AML-193 (cell line): ENCODE data around the gene HYAL2.

ENCODE experiments used
- DNase-seq, 2 experiments: peaks; one replicate each; lab custom pipeline; 2025; lab: John Stamatoyannopoulos, UW

The HYAL2 gene

DNA sequence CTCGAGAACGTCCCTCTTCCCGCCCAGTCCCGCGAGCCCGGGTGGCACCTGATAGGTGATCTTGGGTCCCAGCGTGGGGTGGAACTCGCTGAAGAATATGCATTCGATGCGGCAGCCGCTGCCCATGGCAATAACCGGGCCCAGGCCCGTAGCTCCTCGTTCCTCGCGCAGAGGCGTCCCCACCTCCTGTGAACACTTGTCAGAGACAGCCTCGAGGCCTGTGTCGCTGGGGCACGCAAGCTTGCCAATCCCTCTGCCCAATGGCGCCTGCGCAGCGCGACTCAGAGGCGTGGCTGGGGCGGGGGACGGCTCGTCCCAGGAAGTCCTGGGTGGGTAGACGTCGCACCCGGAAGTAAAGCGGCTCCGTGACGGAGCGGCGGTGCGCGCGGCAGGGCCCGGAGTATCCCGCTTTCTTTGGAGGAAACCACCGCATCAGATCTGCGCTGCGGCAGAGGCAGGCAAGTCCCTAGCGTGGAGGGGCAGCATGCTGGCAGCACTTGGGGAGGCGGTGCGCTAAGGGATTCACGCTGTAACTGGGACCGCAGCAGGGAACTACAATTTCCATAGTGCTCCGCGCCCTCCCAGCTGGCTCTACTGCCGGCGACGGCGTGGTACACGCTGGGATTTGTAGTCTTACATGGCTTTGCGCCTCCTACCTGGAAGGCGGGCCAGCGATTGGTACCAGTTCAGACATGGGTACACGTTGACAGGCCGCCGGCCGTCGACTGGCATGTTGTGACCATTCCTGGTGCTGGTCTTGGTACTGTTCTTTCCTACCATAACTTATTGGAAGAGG lies 28.2 kb upstream of the HYAL2 start, which contains the start of the genes CYB561D2 and NPRL2:
Gene CYB561D2 (plus strand): TSS at position 336 of the 796 bp plus-strand sequence. CDS start 572 bp downstream, outside the sequence.
Gene NPRL2 (minus strand): TSS at position 249 of the 796 bp plus-strand sequence. CDS start 123 bp downstream, at position 126.
- DNase-seq = peak; percentile 96 to 98

DNA sequence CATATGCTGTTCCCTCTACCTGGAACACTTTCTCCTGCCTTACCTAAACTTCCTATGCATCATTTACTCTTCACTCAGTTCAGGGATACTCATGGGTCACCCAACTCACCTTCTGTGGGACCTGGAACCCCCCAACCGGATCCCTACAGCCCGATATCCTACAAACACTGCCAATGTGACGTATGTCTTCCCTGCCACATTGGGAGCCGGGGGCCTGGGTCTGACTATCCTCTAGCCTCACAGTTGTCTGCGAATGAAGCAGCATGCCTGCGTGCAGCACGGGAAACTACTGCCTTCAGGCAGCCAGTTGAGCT lies 27.6 kb upstream of the HYAL2 start:
- no peak for DNase-seq

DNA sequence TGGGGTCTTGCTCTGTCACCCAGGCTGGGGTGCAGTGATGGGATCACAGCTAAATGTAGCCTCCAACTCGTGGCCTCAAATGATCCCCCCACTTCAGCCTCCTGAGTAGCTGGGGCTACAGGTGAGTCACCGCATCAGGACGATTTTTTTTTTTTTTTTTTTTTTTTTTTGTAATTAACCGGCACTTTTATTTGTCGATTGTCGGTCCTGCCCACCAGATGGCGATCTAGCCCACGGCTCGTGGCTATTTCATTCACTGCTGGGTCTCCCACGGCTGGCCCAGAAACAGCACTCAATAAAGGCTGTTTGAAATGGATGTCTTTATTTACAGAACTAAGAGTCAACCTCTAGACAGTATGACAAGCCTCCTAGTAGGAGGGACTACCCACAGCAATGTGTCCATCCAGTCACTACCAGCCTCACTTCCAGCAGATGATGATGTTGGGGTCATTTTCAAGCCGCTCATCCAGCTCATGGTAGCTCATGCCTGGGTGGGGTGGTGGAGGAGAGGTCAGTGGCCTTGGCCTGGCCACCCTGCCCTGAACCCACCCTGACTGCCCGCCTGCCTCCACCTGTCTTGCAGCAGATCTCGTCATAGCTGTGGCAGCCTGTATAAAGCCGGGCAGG lies 24.8 kb upstream of the HYAL2 start:
- DNase-seq = peak; percentile 70 to 86

DNA sequence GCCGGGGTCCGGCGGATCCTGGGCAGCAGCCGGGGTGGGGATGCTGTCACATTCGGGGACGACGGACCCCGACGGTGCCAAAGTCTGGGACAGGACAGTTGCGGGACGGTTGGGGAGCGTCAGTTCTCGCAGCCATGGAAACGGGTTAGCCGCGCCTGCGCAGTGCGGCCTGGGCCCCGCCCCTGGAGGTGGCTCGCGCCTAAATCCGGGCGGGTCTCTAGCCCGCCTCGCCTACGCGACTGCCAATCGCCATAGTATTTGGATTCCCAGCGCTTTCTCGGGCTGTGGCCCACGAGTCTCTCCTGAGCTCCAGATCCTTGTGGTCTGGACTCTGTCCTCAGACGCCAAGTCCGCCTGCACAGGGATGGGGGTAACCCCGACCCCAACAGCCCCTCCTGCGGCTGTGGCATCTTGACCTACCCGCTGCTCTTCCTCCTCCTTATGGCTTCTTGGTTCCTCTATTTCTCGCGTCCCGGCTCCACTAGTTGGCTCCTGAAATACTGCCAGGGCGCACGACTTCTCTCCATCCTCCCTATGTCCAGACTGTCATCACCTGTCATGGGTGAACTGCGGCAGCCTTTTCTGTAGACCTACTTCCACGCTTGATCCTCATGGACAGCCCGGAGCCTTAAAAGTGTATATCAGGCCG lies 23.2 kb upstream of the HYAL2 start, which contains the start of gene ZMYND10:
Gene ZMYND10 (minus strand): TSS at position 147 of the 649 bp plus-strand sequence. CDS start 153 bp downstream, outside the sequence.
- no peak for DNase-seq

DNA sequence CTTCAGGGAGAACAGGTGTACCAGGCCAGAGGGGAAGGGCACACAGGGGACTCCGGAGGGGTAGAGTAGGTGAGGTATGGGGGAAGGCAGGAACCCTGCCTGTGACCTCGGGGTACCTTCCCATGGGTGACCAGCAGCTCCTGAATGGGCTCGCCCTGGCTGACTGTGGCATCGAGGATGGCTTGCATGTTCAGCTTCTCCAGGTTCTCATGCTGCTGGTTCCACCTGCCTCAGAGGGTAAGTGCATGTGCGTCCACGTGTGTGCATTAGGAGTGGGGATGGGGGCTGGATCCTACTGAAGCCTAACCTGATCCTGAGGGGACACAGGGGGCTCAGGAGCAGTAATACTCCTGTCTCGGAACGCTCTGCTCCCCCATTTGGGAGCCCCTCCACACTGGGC lies 22.5 kb upstream of the HYAL2 start:
- no peak for DNase-seq

DNA sequence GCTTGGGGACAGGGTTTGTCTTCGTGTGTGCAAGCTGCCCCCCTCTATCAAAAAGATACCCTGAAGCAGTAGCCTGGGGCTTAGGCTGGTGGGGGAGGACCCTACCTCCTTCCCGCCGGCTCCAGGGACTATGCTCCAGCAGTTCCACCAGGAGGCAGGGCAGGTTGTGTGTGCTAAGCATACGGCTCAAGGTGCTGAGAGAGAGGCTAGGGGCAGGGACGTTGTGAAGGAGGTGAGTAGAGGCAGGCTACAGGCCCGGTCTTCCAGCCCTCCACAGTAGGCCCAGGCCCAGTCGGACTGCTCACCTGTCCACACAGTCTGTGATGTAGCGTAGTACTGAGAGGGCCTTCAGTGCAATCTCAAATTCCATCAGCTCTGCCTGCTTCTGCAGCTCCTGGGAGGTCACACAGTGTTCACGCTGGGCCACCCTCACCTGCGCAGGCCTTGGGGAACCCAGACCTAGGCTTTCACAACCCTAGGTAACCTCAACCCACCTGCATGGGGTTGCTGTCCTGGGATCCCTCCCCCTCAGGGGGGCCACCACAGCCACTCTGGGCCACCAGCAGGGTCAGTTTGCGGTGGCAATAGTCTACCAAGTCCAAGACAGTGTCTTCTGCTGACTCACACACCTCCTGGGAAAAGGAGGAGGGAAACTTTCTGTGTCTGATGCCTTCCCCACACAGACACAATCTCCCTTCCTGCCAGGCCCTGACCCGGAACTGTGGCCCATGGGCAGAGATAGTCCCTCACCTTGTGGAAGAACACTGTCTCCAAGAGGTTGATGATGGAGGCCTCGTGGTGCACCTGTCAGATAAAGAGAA lies 20.5 kb upstream of the HYAL2 start:
- DNase-seq = no peak

DNA sequence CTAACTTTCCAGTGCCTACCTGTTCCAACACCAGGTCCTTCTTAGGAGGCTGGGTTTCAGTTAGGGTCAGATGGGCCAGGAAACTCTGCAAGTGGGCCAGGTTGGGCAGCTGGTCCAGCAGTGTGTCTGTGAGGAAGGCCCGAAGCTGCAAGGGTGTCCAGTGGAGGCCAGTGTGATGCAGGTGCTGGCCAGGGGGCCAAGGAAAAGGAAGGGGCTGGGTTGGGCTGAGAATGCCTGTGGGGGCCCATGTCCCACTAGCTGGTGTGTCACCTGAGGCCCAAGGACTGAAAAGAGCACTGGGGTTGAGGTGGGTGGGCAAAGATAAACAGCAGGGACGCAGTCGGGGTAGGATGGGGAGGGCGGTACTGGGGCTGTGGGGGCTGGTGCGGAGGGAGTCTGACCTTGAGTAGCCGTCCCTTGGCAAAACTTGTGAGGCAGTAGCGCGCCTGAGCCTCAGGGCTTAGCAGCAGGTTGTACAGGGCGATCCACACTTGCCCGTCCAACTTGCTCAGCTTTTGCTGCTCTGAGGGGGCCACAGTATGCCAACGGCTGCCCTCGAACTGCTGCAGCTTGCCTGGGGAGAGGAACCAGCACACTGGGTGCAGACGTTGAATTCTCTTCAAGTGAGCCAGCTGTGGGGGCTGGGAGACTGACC lies 19.6 kb upstream of the HYAL2 start:
- DNase-seq = no peak

DNA sequence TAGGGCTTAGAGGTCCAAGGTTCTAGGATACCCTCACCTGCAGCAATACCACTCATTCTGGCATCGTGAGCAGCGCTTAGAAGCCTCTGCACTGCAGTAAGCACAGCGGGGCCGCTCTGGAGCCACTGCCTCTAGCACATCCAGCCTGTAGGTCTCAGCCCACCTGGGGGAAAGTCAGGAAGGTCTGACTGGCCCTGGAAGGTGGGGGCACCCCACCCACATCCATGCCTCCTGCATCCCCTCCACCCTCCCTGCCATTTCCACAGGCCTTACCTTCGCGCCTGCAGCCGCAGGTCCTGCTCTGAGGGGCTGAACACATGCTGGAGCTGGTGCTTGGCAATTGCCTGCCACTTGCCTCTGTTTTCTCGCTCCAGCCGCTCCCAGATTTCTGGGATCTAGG lies 19.0 kb upstream of the HYAL2 start:
- DNase-seq = no peak

DNA sequence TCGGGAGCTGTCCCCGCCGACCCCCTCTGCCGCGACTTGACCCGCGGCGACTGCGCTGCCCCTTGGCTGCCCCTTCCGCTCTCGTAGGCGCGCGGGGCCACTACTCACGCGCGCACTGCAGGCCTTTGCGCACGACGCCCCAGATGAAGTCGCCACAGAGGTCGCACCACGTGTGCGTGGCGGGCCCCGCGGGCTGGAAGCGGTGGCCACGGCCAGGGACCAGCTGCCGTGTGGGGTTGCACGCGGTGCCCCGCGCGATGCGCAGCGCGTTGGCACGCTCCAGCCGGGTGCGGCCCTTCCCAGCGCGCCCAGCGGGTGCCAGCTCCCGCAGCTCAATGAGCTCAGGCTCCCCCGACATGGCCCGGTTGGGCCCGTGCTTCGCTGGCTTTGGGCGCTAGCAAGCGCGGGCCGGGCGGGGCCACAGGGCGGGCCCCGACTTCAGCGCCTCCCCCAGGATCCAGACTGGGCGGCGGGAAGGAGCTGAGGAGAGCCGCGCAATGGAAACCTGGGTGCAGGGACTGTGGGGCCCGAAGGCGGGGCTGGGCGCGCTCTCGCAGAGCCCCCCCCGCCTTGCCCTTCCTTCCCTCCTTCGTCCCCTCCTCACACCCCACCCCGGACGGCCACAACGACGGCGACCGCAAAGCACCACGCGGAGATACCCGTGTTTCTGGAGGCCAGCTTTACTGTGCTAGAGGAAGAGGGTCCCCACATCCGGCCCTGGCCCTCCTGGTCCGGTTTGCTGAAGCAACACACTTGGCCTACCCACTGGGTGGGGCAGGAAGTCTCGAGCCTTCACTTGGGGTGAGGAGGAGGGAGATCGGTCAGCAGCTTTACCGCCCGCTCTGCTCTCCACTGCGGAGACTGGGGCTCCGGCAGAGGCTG lies 18.1 kb upstream of the HYAL2 start, which contains the start of gene RASSF1:
Gene RASSF1 (minus strand): TSS at position 389 of the 882 bp plus-strand sequence. CDS start 31 bp downstream, at position 358.
- peak; percentile 100 for DNase-seq

DNA sequence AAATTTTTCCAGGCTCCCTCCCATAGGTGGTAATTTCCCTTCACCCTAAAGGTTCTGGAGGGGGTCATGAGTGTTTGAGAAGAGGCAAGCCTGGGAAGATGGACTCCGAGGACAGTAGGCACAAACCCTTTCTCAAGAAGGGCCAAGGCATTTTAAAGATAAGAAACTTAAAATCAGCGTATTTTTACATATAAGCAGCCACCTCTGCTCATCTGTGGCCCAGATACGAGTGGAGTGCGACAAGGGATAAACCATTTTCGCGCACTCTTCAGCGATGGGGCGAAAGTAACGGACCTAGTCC lies 17.6 kb upstream of the HYAL2 start:
- DNase-seq = no peak

DNA sequence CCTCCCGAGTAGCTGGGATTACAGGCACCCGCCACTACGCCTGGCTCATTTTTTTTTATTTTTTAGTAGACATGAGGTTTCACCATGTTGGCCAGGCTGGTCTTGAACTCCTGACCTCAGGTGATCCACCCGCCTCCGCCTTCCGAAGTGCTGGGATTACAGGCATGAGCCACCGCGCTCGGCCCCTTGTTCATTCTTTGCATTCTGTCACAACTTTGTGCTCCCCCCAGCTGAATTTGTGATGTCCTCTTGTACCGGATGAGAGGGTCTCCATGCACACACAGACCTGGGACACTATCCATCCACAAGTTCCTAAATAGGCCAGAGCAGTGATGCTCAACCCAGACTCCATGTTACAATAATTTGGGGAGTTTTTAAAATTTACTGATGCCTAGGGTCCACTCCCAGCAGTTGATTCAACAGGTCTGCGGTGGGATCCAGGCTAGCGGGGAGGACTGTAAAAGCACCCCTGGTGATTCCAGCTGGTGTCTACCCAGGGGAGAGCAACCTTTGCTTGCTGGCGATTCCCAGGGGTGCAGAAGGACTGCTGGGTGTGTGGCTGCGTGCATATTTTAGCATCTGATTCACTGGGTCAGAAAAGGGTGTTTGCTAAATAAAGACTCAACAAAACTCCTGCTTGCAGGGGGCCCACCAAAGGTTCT lies 17.1 kb upstream of the HYAL2 start:
- no peak for DNase-seq

DNA sequence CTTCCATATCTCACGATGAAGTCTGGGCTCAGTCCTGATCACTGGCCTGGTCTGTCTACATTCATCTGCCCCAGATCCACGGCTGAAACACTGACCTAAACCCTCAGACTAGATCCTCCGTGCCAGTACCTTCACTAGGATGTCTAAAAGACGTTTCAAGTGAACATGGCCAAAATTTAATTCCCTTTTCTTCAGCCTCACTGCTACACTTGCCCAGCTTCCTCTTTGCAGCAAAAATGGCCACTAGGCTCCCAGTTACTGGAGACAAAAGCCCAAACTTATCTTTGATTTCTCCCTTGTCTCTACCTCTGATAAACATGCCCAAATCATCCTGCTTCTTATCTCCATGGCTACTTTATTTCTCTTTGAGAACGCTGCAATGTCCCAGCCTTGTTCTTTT lies 16.4 kb upstream of the HYAL2 start:
- DNase-seq = peak; percentile 51 to 59

DNA sequence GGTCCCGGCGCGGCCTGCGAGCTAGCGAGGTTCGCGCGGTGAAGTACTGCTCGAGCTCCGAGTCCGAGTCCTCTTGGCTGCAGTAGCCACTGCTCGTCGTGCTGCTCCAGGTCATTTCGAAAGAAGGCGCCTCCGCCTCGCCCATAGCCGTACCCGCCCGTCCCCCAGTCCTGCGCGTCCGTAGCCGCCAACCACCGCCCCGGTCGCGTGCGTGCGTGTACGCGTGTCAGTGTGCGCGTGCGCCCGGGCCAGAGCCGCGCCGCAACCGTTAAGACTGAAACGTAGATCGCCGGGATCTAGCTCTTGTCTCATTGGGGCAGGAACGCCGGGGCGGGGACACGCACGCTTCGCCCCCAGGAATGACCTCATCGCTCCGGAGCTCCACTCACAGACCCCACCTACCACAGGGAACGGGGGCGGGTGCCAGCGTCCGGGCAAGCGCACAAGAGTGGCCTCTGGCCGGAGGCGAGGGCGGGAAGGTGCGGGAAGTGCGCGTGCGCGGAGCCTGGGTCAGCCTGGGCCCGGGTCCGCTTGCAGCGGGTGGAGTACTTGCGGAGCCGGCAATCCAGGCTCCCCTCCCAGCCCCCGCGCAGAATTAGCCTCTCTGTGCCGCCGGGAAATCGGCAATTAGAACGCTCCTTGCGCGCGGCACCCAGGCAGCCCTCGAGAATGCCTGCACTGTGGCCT lies 14.8 kb upstream of the HYAL2 start:
- DNase-seq = peak; percentile 100

DNA sequence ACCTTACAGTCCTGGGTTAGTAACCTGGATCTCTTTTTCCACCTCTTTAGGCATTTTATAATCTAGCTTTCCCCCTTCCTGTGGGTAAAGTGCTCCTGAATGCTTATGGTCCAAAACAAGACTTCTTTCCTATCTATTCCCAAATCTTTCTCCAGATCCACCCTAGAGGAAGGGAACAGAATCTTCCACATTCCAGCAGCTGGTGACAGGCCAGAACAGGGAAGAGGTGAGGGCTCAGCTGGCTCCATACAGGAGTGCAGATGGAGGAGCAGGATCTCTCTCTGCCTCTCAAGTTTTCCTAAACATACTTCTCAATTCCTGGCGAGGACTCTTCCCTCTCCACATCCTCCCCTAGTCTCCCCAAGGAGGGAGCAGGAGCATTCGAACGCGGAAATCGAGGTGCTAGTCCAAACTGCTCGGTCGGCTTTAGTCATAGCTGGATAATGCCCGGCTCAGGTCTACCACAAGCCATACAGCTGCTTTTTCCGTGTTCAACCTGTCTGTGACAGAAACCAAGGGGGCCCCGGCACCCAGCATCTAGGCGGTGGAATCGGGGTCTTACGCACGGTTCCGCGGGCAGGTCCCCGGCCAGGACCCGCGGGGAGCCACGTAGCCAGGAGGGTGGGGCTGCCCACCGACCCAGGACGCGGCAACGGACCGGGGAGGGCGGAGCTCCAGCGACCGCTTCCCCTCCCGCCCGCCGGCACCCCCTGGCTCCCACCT lies 14.1 kb upstream of the HYAL2 start:
- no peak for DNase-seq

DNA sequence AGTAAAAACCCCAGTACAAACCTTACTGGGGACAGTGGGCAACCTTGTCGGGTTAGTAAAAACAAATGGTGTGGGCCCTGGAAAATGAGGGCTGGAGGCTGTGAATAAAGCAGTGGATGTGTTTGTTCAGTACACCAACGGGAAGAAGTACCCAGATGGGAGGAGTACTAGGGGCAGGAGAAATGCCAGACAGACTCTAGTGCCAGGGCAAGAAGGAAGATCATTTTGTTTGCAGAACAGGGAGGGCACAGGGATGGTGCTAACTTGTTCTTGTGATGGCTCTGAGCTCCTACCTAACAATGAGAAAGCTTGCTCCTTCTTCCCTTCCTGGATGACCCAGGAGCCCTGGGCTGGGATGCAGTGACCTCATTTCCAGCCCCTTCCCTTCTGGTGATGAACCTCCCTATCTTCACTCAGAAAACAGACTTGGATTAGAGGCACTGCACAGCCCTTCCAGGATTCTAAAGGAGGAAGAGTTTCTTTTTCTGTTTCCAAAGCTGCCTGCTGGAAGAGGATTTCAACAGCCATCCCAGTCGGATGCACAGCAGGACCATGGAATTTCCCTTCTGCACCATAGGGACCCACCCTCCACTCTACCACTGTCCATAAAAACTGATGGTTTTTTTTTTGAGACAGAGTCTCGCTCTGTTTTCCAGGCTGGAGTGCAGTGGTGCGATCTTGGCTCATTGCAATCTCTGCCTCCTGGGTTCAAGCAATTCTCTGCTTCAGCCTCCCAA lies 12.0 kb upstream of the HYAL2 start:
- no peak for DNase-seq

DNA sequence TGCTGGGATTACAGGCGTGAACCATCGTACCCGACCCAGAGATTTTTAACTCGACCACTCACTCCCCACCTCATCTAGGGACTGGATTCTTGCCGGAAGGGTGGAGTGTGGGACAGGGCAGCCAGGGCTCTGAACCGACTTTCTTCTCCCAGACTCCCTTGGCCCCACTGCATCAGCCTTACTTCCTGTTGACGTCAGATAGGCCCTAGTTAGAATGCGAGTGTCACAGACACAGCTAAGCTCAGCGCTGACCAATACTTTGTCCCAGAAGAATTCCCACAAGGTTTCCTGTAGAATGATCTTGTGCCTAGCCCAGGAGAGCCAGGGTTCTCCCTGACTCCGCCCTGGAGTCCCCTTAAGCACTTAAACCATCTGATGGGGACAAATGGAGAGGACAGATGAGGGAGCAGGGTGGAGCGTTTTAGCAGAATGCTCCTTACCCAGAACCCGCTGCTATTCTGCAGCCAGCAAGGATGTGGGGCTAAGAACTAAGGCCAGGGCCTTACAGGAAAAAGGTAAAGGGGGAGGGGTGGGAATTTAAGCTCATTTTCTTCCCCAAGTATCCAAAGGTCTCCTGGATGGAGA lies 11.3 kb upstream of the HYAL2 start:
- DNase-seq = no peak

DNA sequence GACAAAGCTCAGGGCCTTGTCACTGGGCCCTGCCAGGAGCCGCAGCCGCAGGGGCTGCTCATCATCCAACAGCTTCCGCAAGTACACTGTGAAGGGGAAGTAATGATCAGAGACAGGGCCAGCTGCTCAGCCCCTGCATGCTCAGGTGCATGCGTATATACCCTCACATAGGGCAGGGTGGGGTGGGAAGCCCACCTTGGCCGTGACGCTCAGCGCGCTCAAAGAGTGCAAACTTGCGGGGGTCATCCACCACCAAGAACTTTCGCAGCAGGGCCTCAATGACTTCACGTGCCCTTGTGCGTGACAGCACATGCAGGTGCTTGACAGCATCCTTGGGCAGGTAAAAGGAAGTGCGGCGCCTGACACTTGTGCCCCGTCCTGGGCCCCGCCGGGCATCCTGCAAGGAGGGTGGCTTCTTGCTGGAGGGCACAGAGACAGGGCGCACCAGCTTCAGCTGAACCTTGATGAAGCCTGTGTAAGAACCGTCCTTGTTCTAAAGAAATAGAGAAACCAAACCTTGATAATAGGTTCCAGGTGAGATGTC lies 8.9 kb upstream of the HYAL2 start:
- DNase-seq = no peak
